IMR-90 (cell line): ENCODE measurements around the gene NOD2. TPM values are rescaled to one million over a fixed set of nuclear protein-coding genes. Genes with fewer than 3 reads are reported as not detected.

Experiments used
- ATAC-seq: fragments of 200-7000 bp; cut with Tn5 transposase; 2 replicates; pipeline ENCODE4 v1.9.1; 2020; ENCODE audit warnings: low read depth, mild to moderate bottlenecking, moderate library complexity
- BruUV-seq: library from RNA; stranded (reverse); fragments of 400-500 nt; replicated peaks from 2 replicates; lab custom pipeline; 2021; lab: Mats Ljungman, UMichigan
- CTCF ChIA-PET: fragments of 300-600 bp; formaldehyde crosslinking; extraction: SDS; loops from one replicate; lab custom pipeline; 2021; ENCODE audit warnings: antibody characterized with exemption; lab: Yijun Ruan, JAX
- POLR2A ChIA-PET: fragments of 300-600 bp; sonication (Branson Sonifier 250); formaldehyde crosslinking; loops from one replicate; lab custom pipeline; 2022; ENCODE audit warnings: antibody characterized with exemption; ENCODE audit not compliant: unreplicated experiment; lab: Charles Lee
- DNase-seq: peaks from one replicate; pipeline ENCODE4 v3.0.0; 2013
- H2AFZ ChIP-seq: replicated peaks from 2 replicates; pipeline ENCODE3; 2013; ENCODE audit warnings: low read length, mild to moderate bottlenecking; ENCODE audit not compliant: poor library complexity
- H2AK5ac ChIP-seq: 2 replicates; pipeline ENCODE4 v1.6.1; 2013; ENCODE audit warnings: low read depth, low read length, inconsistent platforms
- H2AK9ac ChIP-seq: replicated peaks from 2 replicates; pipeline ENCODE3; 2013; ENCODE audit warnings: mild to moderate bottlenecking, low read depth, low read length, moderate library complexity; ENCODE audit not compliant: poor library complexity
- H2BK120ac ChIP-seq: 2 replicates; pipeline ENCODE4 v1.6.1; 2013; ENCODE audit warnings: low read depth, low read length, inconsistent platforms
- H2BK15ac ChIP-seq: 3 replicates; pipeline ENCODE4 v1.6.1; 2013; ENCODE audit warnings: low read depth, low read length, inconsistent platforms
- H2BK20ac ChIP-seq: 2 replicates; pipeline ENCODE4 v1.6.1; 2013; ENCODE audit warnings: low read depth, mild to moderate bottlenecking, inconsistent platforms, low read length, moderate library complexity
- H2BK5ac ChIP-seq: 2 replicates; pipeline ENCODE4 v1.6.1; 2013; ENCODE audit warnings: mild to moderate bottlenecking, low read depth, low read length, inconsistent platforms; ENCODE audit not compliant: poor library complexity, severe bottlenecking
- H3K14ac ChIP-seq: replicated peaks from 2 replicates; pipeline ENCODE4 v1.6.1; 2013; ENCODE audit warnings: low read depth, low read length, inconsistent platforms
- H3K18ac ChIP-seq: 2 replicates; pipeline ENCODE4 v1.6.1; 2013; ENCODE audit warnings: low read depth, low read length, control low read depth
- H3K23ac ChIP-seq: 2 replicates; pipeline ENCODE4 v1.6.1; 2013; ENCODE audit warnings: low read depth, low read length, inconsistent platforms
- H3K27ac ChIP-seq: 2 replicates; pipeline ENCODE4 v1.5.1; 2013; ENCODE audit warnings: mild to moderate bottlenecking, control low read depth, low read length; ENCODE audit not compliant: insufficient read depth
- H3K27me3 ChIP-seq: 2 replicates; pipeline ENCODE4 v1.6.1; 2013; ENCODE audit warnings: low read length; ENCODE audit not compliant: control insufficient read depth, insufficient read depth
- H3K36me3 ChIP-seq: 2 replicates; pipeline ENCODE4 v1.6.1; 2013; ENCODE audit warnings: low read length, mixed read lengths; ENCODE audit not compliant: control insufficient read depth, insufficient read depth
- H3K4ac ChIP-seq: 2 replicates; pipeline ENCODE4 v1.6.1; 2013; ENCODE audit warnings: low read depth, low read length, inconsistent platforms
- H3K4me1 ChIP-seq: 2 replicates; pipeline ENCODE4 v1.6.1; 2013; ENCODE audit warnings: low read length, mixed read lengths; ENCODE audit not compliant: control insufficient read depth, insufficient read depth
- H3K4me2 ChIP-seq: 2 replicates; pipeline ENCODE4 v1.6.1; 2013; ENCODE audit warnings: low read depth, mild to moderate bottlenecking, control low read depth, low read length, moderate library complexity
- H3K4me3 ChIP-seq: 2 replicates; pipeline ENCODE4 v1.5.1; 2013; ENCODE audit warnings: low read depth, mild to moderate bottlenecking, control low read depth, low read length, moderate library complexity; ENCODE audit not compliant: insufficient read depth
- H3K56ac ChIP-seq: 2 replicates; pipeline ENCODE4 v1.6.1; 2013; ENCODE audit warnings: low read length, inconsistent platforms; ENCODE audit not compliant: insufficient read depth; ENCODE audit errors: extremely low read depth
- H3K79me1 ChIP-seq, 2 experiments: 2 replicates each; pipeline ENCODE4 v1.6.1; 2013; ENCODE audit warnings: low read length in 2 of 2, inconsistent platforms in 1 of 2, low read depth in 1 of 2
- H3K9ac ChIP-seq: 2 replicates; pipeline ENCODE4 v1.6.1; 2013; ENCODE audit warnings: low read depth, low read length, control low read depth
- H3K9me1 ChIP-seq: 2 replicates; pipeline ENCODE4 v1.6.1; 2013; ENCODE audit warnings: low read length, inconsistent platforms; ENCODE audit not compliant: insufficient read depth
- H3K9me3 ChIP-seq: 2 replicates; pipeline ENCODE4 v1.6.1; 2013; ENCODE audit warnings: low read length; ENCODE audit not compliant: control insufficient read depth, insufficient read depth
- H4K20me1 ChIP-seq: 2 replicates; pipeline ENCODE4 v1.6.1; 2013; ENCODE audit warnings: low read length, inconsistent platforms; ENCODE audit not compliant: insufficient read depth
- H4K5ac ChIP-seq: 2 replicates; pipeline ENCODE4 v1.6.1; 2013; ENCODE audit warnings: mild to moderate bottlenecking, low read depth, low read length, control low read depth
- H4K8ac ChIP-seq, 2 experiments: 2 replicates each; pipeline ENCODE4 v1.6.1; 2013; ENCODE audit warnings: low read depth in 2 of 2, low read length in 2 of 2, control low read depth in 1 of 2, inconsistent platforms in 1 of 2
- H4K91ac ChIP-seq: 2 replicates; pipeline ENCODE4 v1.6.1; 2013; ENCODE audit warnings: low read depth, low read length, inconsistent platforms; ENCODE audit not compliant: insufficient read depth
- BHLHE40 ChIP-seq: fragments of 150-350 bp; IDR thresholded peaks from 2 replicates; pipeline ENCODE4 v1.6.1; 2016; ENCODE audit warnings: mild to moderate bottlenecking, low read depth, low read length
- CEBPB ChIP-seq: IDR thresholded peaks from 2 replicates; pipeline ENCODE4 v1.6.1; 2012; ENCODE audit warnings: low read depth, low read length, improper control_type of control experiment
- FOS ChIP-seq: fragments of 150-350 bp; IDR thresholded peaks from 2 replicates; pipeline ENCODE4 v1.6.1; 2016; ENCODE audit warnings: low read depth, low read length
- MAFK ChIP-seq: IDR thresholded peaks from 2 replicates; pipeline ENCODE4 v1.6.1; 2012; ENCODE audit warnings: low read depth, low read length, improper control_type of control experiment
- MAZ ChIP-seq: IDR thresholded peaks from 2 replicates; pipeline ENCODE4 v1.6.1; 2012; ENCODE audit warnings: low read depth, mild to moderate bottlenecking, low read length, improper control_type of control experiment, moderate library complexity, borderline replicate concordance
- NFE2L2 ChIP-seq: fragments of 150-350 bp; IDR thresholded peaks from 2 replicates; pipeline ENCODE4 v1.6.1; 2016; ENCODE audit warnings: low read depth, mild to moderate bottlenecking, low read length
- POLR2A ChIP-seq: IDR thresholded peaks from 2 replicates; pipeline ENCODE4 v1.6.1; 2012; ENCODE audit warnings: mild to moderate bottlenecking, low read depth, low read length
- RAD21 ChIP-seq: IDR thresholded peaks from 2 replicates; pipeline ENCODE4 v1.6.1; 2012; ENCODE audit warnings: low read length, improper control_type of control experiment
- RCOR1 ChIP-seq: IDR thresholded peaks from 2 replicates; pipeline ENCODE4 v1.6.1; 2012; ENCODE audit warnings: mild to moderate bottlenecking, low read length, improper control_type of control experiment; ENCODE audit not compliant: insufficient replicate concordance
- RFX5 ChIP-seq: IDR thresholded peaks from 2 replicates; pipeline ENCODE4 v1.8.0; 2012; ENCODE audit warnings: low read depth, mild to moderate bottlenecking, low read length, moderate library complexity
- SMC3 ChIP-seq: fragments of 150-350 bp; IDR thresholded peaks from 2 replicates; pipeline ENCODE4 v1.6.1; 2016; ENCODE audit warnings: low read depth, mild to moderate bottlenecking, antibody characterized with exemption, low read length, moderate library complexity
- USF2 ChIP-seq: fragments of 150-350 bp; IDR thresholded peaks from 2 replicates; pipeline ENCODE4 v1.6.1; 2017; ENCODE audit warnings: mild to moderate bottlenecking, antibody characterized with exemption, low read length, low read depth
- WGBS, 2 experiments: methylation state at CpG; one replicate each; pipeline versions ENCODE4 v1.1.5 to v1.1.7; 2013; ENCODE audit warnings: missing lambda C conversion rate in 2 of 2; ENCODE audit not compliant: insufficient read length in 1 of 2; ENCODE audit errors: extremely low coverage in 2 of 2; 5-methylcytosine and 5-hydroxymethylcytosine counted together
- dilution Hi-C: fragments of 300-500 bp; cut with HindIII; formaldehyde crosslinking; loops from one replicate; pipeline ENCODE4 v1.14.3; 2018; ENCODE audit warnings: low sequenced_read_pairs; ENCODE audit not compliant: unreplicated experiment
- in situ Hi-C: fragments of 300-500 bp; cut with MboI; formaldehyde crosslinking; loops from 3 replicates; pipeline ENCODE4 v1.14.3; 2019; ENCODE audit warnings: low sequenced_read_pairs, inconsistent platforms, mixed read lengths
- intact Hi-C: fragments of 100-400 bp; cut with micrococcal nuclease; formaldehyde crosslinking; loops from 2 replicates; pipeline ENCODE4 v1.10.0; 2022
- polyA plus RNA-seq, 3 experiments: library from polyadenylated mRNA; depleted of rRNA; stranded (reverse); fragments of >200 nt; gene quantifications; 2 replicates each; pipeline ENCODE4 v1.2.3, GENCODE V29; 2012; ENCODE audit warnings: low replicate concordance in 1 of 3
- total RNA-seq: library from RNA; depleted of rRNA; stranded (reverse); fragments of >200 nt; gene quantifications from 2 replicates; pipeline ENCODE4 v1.2.3, GENCODE V29; 2012
- TF ChIP-seq, protein P1 (sequence below): conservative IDR thresholded peaks from 2 replicates; pipeline ENCODE4 v1.5.1; 2012; ENCODE audit warnings: mild to moderate bottlenecking, low read depth, low read length, improper control_type of control experiment

NOD2 gene
- total and polyA plus RNA-seq, 2 of the 4 experiments (the other 2 are of a cell fraction): not detected

GRCh38 chr16:50711862-50712559 lies 18.6 kb downstream of the NOD2 start:
- H2BK5ac ChIP-seq: no peak overlapping the region
- H3K56ac ChIP-seq: no peak overlapping the region
- no peak overlapping the region for H3K23ac ChIP-seq
- H3K4me1 ChIP-seq: no peaks in the 10 kb centered on the region
- no peak overlapping the region for H3K9ac ChIP-seq
- intact Hi-C loops (no loop called here), dilution Hi-C loops (no loop called here), in situ Hi-C loops (no loop called here)
- H3K27ac ChIP-seq: no peak overlapping the region
- DNase-seq: no peak
- H3K27me3 ChIP-seq: no peaks in the 10 kb centered on the region; the same call in none of the 2 replicates
- no peak overlapping the region for H4K5ac ChIP-seq
- H2AFZ ChIP-seq: peak overlapping the region; percentile 46
- H3K9me3 ChIP-seq: no peaks in the 10 kb centered on the region
- no peak overlapping the region for H3K4me3 ChIP-seq
- no peak overlapping the region for H3K4ac ChIP-seq
- H2AK9ac ChIP-seq: no peak overlapping the region
- no peak overlapping the region for H3K4me2 ChIP-seq
- H2BK20ac ChIP-seq: no peak overlapping the region
- no peaks in the 10 kb centered on the region for H3K9me1 ChIP-seq
- H2AK5ac ChIP-seq: no peak overlapping the region
- no peak overlapping the region for H4K8ac ChIP-seq
- no peak overlapping the region for H4K91ac ChIP-seq
- no peak overlapping the region for H3K18ac ChIP-seq
- H3K14ac ChIP-seq: no peak overlapping the region
- WGBS, 2 experiments: 38% methylated on average over 13 of the region's 25 CpGs; no CpG with 5 or more reads in 1 of the 2 experiments
- no TSS peak for BruUV-seq
- CTCF ChIA-PET: interaction anchor here (0.5 kb wide), 1 partner anchor 17 kb away, joined by 5 read pairs; no protein-coding TSS in a partner anchor
- no peak for ATAC-seq
- H3K36me3 ChIP-seq: no peaks in the 10 kb centered on the region
- H2BK120ac ChIP-seq: no peak overlapping the region
- H4K20me1 ChIP-seq: no peaks in the 10 kb centered on the region
- TF ChIP-seq USF2 (no peak), CEBPB (no peak), POLR2A (no peak), RCOR1 (no peak), MAZ (no peak), MAFK (no peak), FOS (no peak), BHLHE40 (no peak), NFE2L2 (no peak), RFX5 (no peak), RAD21 (no peak), SMC3 (no peak)
- TF ChIP-seq, protein P1, sequence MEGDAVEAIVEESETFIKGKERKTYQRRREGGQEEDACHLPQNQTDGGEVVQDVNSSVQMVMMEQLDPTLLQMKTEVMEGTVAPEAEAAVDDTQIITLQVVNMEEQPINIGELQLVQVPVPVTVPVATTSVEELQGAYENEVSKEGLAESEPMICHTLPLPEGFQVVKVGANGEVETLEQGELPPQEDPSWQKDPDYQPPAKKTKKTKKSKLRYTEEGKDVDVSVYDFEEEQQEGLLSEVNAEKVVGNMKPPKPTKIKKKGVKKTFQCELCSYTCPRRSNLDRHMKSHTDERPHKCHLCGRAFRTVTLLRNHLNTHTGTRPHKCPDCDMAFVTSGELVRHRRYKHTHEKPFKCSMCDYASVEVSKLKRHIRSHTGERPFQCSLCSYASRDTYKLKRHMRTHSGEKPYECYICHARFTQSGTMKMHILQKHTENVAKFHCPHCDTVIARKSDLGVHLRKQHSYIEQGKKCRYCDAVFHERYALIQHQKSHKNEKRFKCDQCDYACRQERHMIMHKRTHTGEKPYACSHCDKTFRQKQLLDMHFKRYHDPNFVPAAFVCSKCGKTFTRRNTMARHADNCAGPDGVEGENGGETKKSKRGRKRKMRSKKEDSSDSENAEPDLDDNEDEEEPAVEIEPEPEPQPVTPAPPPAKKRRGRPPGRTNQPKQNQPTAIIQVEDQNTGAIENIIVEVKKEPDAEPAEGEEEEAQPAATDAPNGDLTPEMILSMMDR: no peak
- no peaks in the 10 kb centered on the region for H3K79me1 ChIP-seq
- no peak overlapping the region for H2BK15ac ChIP-seq
- POLR2A ChIA-PET: no interaction called here
